Activated gamma-delta T cell treated with Interleukin-2 at 50 U/mL for 16 hours (primary cell): Measurements from ENCODE around the gene AP4E1.
A peak's percentile ranks its signal among the peaks of the same experiment; 100 is the strongest.
"Not testable (repeated sequence)": the region's sequence is repeated elsewhere in the genome, so short reads cannot be mapped to it uniquely, and the experiment has no call there.

Experiments used
- DNase-seq: peaks from one replicate; pipeline ENCODE4 v3.0.0-alpha.2; 2020

The AP4E1 gene

DNA sequence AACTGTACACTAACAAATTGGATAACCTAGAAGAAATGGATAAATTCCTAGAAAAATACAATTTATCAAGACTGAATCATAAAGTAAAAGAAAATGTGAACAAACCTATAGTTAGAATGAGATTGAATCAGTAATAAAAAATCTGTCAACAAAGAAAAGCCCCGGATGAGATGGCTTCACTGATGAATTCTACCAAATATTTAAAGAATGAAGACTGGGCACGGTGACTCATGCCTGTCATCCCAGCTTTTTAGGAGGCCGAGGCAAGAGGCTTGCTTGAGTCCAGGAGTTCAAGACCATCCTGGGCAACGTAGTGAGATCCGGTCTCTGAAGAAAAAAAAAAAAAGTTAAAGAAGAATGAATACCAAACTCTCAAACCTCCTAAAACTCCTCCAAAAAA lies 17.7 kb upstream of the AP4E1 start:
- no peak for DNase-seq

DNA sequence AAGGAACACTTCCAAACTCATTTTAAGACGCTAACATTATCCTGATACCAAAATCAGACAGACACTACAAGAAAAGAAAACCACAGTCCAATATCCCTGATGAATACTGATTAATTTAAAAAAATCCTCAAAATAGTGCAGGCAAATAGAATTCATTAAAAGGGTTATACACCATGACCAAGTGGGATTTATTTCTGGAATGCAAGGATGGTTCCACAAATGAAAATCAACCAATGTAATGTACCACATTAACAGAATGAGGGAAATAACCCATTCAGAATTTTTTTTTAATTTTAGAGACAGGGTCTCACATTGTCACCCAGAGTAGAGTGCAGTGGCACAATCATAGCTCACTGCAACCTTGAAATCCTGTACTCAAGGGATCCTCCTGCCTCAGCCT lies 17.3 kb upstream of the AP4E1 start:
- DNase-seq = no peak

DNA sequence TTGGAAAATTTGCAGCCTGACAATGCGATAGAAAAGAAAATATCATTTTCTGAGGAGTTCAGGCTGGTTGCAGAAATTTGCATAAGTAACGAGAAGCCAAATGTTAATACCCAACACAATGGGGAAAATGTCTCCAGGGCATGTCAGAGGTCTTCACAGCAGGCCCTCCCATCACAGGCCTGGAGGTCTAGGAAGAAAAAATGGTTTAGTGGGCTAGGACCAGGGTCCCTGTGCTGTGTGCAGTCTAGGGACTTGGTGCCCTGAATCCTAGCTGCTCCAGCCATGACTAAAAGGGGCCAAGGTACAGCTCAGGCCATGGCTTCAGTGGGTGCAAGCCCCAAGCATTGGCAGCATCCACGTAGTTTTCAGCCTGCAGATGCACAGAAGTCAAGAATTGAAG lies 14.5 kb upstream of the AP4E1 start:
- DNase-seq = no peak

DNA sequence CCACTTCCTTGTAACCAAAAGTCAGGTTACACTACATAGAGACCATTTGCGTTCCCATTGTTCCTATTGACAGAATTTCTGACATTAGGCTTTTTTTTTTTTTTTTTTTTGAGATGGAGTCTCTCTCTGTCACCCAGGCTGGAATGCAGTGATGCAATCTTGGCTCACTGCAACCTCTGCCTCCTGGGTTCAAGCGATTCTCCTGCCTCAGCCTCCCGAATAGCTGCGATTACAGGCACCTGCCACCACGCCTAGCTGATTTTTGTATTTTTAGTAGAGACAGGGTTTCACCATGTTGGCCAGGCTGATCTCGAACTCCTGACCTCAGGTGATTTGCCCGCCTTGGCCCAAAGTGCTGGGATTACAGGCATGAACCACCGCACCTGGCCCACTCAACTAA lies 7.1 kb upstream of the AP4E1 start:
- not testable (repeated sequence) for DNase-seq

DNA sequence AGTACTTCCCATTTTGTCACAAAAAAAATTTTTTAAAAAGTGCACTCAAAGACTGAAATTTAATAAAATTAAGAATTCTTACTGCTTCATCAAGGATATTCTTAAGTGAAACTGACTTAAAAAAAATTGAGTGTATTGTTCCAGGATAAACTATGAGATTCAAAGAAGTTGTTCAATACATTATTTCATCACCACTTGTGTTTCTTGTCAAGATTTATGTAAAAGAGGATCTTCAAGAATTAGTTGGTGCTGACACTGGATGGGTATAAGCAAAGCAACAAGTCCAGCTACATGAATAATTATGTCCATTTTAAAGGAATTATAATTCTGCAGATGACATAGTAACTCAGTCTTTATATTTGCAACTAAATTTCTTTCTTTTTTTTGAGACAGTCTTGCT lies 4.3 kb upstream of the AP4E1 start:
- DNase-seq = no peak

DNA sequence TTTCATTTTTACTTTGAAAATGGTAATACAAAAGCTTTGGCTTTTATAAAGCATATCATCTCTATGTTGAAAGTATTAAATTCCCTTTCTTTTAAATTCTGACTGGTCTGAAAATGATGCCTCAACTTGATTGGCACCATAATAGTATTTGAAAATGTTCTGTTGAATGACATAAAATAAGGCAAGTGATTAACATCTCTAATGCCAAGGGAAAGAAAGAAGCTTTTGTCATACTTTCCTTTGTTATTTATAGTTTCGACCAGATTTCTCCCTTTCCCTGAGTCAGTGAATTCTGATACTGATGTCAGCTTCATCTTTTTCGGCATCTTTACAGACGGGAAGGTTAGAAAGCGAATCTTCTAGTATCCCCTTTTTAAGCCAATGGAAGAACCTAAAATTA lies 3.4 kb upstream of the AP4E1 start:
- no peak for DNase-seq

DNA sequence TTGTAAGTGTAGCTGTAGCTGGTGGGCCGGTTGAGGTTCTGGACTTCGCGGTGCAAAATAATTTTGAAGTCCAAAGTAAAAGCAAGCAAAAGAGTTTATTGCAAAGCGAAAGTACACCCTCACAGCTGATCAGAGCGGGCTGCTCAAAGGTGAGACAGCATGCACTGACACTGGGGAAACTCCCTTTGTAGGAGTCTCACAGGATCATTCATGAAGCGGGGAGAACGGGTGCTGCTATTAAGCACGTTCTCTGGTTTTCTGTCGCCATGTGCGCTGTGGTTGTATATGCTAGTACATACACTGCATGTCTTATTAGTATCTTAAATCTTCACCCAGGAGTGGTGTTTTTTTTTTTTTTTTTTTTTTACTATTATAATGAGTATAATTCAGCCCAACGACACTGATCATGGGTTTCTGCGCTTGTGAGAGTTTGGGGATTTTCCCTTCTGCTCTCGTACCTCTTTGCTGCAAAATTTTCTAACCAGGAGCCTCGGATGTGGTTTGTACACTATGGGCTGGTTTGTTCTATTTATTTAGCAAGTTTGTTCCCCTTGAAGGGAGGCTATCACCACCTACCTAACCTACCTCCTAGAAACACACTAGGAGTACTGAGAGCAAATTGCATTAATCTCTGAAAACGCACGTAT lies 1.4 kb upstream of the AP4E1 start:
- DNase-seq = peak; percentile 60

DNA sequence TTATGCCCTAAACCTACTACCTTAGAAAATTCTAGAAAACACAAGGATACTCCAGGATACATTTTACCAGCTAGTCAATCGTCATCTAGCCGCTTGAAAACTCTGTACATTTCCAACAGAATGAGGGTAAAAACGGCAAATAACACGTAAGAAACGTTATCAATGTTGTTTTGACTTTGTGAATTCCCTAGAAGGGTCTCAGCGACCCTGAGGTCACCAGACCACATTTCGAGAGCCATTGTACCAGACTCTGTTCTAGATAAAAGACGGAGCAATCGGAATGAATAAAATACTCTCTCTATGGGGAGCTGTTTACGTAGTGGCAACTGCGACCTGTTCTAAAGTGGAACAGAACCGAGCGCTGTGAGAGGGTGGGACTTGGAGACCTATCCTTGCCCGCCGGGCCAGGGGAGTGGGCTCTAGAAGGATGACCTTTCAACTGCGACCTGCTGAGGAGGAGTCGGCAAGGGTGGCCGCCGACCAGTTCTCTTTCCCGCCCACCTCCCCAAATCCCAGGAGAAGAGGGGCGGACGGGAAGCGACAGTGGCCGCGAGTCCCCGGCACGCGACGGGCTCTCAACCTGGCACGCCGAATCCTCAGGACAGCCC lies 778 bp upstream of the AP4E1 start:
- DNase-seq = peak; percentile 36

DNA sequence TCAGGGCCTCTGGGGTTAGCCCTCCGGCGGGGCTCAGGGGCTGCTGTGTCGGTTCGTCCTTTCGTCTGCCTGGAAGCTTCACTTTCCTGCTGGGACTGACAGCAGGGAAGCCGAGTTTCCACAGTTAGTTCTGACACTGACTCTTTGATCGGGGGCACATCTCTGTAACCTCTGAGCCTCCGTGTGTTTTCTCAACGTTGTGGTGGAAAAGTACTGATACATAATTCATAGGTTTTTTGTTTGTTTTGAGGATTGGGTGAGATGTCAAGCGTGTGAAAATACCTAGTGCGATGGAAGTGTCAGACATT lies 481 bp downstream of the AP4E1 start:
- DNase-seq = no peak

DNA sequence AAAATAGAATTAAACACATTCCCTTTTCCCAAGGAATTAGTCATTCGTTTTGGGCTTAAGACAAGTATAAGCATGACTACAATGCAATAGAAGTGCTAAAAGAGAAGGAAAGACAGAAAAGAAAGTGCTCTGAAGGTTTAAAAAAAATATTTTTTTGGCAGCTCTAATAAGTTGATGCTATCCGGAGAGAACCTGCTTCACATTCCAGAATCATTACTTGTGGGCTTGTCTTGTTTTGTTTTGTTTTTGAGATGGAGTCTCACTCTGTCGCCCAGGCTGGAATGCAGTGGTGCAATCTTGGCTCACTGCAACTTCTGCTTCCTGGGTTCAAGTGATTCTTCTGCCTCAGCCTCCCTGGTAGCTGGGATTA lies 1.9 kb downstream of the AP4E1 start:
- not testable (repeated sequence) for DNase-seq

DNA sequence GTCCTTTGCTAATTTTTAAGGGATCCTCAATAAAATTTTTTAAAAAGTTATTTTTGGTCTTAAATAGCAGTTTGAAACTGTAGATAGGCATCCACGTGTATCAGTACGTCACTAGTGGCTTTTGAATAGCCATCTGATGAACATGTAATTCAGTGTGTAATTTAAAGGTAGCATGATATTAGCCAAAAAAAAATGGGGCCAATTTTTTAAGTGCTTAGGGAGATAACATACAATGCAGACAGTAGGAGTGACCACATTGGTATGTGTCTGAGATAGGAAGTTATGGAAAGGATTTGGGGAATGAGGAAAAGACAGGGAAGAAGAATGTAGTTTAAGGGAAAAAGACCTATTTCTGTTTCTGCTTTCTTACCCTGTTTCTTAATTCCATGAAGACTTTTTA lies 2.5 kb downstream of the AP4E1 start:
- DNase-seq = no peak

DNA sequence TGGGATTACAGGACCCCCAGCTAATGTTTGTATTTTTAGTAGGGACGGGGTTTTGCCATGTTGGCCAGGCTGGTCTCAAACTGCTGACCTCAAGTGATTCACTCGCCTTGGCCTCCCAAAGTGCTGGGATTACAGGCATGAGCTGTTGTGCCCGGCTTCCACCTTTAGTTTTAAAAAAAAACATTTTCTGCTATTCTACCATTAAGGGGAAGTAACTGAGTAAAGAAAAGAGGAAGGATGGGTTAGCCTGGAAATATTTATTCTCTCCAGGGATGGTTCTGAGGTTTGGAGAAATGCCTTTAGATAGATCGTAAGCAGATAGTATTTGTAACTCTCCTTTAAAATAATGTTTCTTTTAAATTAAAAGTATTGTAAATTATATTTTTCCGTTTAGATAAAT lies 3.1 kb downstream of the AP4E1 start:
- DNase-seq = no peak

DNA sequence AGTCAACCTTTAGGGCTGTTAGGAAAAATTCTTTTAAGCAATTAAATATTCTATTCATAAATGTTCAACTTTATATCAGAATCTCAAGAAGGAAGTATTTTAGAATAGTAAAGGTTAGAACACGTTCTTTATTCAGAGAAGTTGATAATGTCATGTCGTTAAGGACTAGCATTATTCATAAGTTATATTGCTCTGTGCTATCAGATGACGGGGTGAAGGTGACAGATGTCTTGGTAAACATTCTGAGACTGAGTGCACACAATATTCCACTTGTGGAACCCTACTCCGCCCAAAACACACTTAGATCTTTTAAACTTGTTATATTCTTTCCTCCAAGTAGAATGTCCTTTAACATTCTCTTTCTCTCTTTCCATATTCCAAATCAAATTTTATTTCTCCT lies 7.9 kb downstream of the AP4E1 start:
- no peak for DNase-seq

DNA sequence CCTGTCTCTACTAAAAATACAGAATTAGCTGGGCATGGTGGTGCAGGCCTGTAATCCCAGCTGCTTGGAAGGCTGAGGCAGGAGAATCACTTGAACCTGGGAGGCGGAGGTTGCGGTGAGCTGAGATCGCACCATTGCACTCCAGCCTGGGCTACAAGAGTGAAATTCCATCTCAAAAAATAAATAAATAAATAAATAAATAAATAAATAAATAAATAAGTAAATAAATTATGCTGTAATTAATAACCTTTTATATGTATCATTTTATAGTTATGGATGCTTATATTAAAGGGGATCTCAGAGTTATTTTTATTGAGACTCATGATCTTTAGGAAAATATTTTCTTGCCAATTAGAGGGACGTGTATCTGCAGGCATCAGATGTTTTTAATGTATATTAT lies 10.9 kb downstream of the AP4E1 start:
- not testable (repeated sequence) for DNase-seq

DNA sequence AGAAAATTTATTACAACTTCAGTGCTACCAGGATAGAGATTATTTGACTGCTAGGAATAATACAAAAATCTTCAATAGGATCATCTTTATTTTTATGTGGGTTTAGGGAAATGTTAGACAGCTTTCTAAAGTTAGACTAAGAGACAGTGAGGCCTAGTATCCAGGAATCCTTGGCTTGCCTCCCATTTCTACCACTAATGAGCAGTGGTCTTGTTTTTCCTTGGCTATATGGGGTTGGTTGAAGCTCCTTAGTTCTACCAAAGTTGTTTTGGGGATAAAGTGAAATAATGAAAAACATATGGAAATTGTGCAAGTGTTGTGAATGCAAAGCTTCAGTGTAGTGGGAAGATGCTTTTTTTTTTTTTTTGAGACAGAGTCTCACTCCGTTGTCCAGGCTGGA lies 16.8 kb downstream of the AP4E1 start:
- DNase-seq = no peak

DNA sequence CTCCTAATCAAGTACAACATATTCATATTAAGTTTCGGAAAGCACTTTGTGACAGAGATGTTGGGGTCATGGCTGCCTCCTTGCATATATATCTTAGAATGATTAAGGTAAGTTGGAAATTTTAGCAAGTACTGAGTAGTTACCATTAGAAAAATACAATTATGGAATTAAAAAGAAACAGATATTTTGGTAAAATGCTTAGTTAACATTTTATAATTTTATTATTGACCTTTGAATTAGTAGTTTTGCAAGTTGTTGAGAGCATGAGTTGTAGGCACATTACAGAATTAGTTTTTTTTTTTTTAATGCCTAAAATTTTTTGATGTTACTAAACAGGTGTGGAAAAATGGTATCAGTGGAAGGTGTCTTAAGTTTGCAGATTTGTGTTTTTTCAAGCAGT lies 20.6 kb downstream of the AP4E1 start:
- no peak for DNase-seq

DNA sequence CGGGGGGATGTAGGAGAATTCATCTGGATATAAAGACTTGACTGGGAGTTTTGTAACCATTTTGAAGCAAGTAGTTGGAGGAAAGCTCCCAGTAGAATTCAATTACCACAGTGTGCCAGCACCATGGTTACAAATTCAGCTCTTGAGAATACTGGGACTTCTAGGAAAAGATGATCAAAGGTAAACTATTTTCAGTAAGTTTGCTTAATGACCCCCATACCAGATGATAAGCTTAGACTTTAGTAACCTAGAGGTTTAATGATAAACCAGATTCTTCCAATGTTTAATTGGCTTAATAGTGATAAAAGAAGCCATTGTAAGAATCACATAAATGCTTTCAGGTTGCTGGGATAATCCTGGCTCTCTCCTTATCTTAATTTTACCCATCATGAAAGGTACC lies 22.3 kb downstream of the AP4E1 start:
- DNase-seq = no peak

DNA sequence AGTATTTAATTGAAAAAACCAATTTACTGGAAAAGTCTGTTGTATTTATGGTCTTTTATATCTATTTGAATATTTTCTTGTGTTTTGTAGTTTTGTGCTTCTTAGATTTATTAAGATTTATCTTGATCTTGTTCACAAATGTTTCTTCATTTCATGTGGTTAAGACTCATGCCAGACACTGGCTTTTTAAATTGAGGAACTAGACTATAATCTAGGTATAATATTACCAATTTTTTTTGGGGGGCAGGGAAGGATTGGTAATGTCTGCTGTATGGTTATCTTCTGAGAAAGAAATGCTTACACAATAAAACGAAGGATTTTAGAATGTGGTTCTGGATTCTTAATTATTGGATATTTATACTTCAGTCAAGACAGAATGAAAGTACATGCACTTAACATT lies 24.9 kb downstream of the AP4E1 start:
- DNase-seq = no peak

DNA sequence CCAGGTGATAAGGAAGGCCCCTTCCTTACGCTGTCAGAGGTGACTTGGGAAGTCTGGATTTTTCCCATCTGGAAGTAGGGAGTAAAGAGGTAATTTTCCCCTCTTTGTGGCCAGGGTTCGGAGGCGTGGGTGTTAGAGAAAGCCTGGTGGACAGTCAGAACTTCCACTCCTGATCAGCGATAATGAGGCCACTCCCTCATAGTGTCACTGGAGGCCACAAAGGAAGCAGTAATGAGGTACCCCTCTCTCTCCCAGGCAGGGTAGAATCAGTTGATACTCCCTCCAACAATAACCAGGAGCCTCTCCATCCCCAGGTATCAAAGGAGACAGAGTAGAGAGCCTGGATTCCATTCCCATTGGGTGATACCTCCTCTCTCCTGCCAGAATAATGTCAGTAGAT lies 30.0 kb downstream of the AP4E1 start:
- no peak for DNase-seq

DNA sequence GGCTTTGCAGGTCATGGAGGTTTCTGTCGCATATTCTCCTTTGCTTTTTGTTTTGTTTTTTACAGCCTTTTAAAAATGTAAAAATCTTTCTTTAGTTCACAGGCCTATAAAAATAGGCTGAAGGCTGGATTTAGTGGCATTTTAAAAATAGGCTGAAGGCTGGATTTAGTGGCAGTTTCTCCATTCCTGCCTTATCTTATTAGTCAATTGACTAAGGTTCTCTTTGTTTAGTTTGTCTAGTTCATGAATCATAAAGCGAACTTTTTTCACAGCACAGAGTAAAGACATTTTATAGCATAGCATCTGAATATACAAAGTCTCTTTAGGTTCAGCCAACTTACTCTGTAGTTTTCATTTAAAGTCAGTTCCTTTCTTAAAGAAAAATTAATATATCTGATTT lies 31.4 kb downstream of the AP4E1 start:
- DNase-seq = no peak

DNA sequence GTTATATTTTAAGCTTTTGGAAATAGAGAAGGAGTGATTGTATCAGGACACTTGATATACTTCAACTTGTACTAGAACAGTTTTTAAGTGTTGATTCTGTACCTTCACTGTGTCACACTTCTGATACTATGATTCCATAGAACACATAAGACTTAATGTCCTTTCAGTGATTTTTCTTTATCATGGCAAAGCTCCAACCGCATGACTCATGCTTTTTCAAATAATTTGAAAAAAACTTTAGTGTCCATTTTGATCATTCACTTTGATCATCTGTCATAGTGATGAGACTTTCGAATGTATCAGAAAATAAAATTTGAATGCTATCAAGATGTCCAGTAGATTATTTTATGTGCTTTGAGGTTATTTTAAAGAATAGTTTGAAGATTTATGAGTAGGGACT lies 32.0 kb downstream of the AP4E1 start:
- no peak for DNase-seq

DNA sequence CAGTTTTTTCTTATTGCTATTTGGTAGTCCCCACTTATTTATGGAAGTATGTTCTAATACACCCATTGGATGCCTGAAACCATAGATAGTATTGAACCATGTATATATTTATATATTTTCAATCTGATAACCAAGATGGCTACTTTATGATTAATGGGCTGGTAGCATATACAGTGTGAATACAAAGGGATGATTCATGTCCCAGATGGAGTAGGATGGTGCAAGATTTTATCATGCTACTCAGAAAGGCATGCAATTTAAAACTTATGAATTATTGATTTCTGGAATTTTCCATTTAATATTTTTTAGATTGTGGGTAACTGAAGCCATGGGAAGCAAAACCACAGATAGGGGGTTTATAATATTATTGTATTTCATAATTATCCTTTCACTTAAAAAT lies 35.2 kb downstream of the AP4E1 start:
- no peak for DNase-seq

DNA sequence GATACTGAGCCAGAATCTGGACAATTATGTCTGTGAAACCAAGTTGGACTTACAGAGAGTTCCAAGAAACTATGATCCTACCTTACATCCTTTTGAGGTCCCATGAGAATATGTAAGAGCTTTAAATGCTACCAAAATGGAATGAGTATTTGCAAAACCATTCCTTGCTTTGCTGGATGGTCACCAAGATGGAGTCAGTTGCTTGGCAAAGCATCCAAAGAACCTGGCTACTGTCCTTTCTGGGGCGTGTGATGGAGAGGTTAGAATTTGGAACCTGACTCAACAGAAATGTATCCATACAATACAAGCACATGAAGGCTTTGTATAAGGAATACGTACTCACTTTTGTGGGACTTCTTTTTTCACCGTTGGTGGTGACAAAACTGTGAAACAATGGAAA lies 36.2 kb downstream of the AP4E1 start:
- no peak for DNase-seq

DNA sequence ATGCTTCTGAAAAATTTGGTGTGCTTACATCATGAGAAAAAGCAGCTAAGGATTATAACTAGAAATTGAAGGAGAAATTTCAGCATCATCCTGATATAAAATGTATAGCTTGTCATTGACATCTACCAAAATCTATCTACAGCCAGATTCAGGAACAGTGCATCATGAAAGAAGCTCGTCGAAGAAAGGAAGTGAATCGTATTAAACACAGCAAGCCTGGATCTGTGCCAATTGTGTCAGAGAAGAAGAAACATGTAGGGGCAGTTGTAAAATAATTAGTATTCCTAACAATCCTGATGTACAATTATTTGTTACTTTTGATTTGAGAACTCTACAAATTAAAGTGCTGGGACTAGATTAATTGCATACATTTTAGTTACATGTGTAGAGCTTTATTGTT lies 37.2 kb downstream of the AP4E1 start:
- no peak for DNase-seq

DNA sequence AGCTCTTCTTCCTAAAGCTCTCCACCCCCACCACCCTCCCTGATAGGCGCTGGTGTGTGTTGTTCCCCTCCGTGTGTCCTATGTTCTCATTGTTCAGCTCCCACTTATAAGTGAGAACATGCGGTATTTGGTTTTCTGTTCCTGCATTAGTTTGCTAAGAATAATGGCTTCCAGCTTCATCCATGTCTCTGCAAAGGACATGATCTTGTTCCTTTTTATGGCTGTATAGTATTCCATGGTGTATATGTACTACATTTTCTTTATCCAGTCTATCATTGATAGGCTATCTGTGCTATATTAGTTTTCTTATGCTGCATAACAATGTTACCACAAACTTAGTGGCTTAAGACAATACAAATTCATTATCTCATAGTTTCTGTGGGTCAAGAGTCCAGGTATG lies 42.3 kb downstream of the AP4E1 start:
- not testable (repeated sequence) for DNase-seq

DNA sequence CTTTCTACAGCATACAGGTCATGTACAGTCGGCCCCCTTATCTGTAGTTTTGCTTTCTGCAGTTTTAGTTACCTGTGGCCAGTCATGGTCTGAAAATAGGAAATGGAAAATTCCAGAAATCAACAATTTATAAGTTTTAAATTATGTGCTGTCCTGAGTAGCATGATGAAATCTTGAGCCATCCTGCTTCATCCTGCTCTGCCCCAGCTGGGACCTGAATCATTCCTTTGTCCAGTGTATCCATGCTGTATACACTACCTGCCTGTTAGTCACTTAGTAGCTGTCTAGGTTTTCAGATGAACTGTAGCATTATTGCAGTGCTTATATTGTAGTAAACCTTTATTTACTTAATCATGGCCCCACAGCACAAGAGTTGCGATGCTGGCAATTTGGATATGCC lies 44.8 kb downstream of the AP4E1 start:
- no peak for DNase-seq
